Measurements from ENCODE around the gene LDLRAD3. TPM values are rescaled to one million over a fixed set of nuclear protein-coding genes. Genes with fewer than 3 reads are reported as not detected.

The LDLRAD3 gene
- total RNA-seq, 1 experiment from 2014 or later = 12.1 TPM

DNA sequence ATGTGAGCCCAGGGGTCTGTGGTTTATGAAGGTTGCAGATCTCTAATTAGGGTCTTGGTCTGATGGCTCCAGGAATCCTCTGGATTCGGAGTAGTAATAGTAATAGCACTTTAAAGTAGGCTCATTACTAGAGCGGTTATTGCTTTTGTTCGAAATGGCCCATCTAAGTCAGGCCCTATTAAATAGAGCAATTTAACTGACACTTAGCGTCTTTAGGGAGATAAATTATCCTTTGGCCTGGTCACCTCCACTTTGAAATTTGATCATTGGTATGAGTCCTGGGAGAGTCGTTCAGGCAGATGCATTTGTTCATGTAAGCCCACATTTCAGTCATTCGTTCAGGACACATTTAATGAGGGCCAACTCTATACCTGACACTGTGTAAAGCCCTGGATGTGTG is 54.8 kb downstream of the LDLRAD3 start:
- H3T11ph ChIP-seq (ENCODE audit: low read length) = no peak overlapping the region
- H3K27me3 ChIP-seq (ENCODE audit: insufficient read depth, low read length) = no peaks in the 10 kb centered on the region
- H3K56ac ChIP-seq (ENCODE audit: insufficient read length, low read depth, low read length) = no peak overlapping the region
- no peak overlapping the region for H4K8ac ChIP-seq (replicated peaks; ENCODE audit: insufficient read length, low read depth, low read length)
- no peak overlapping the region for H2AFZ ChIP-seq (ENCODE audit: low read length)
- H2BK120ac ChIP-seq (ENCODE audit: low read depth, low read length, poor library complexity, severe bottlenecking) = no peak overlapping the region
- no peak overlapping the region for H2AK5ac ChIP-seq (ENCODE audit: insufficient read length, low read length)
- no peaks in the 10 kb centered on the region for H3K9me3 ChIP-seq (ENCODE audit: control insufficient read depth, low read depth, low read length)
- H3K23ac ChIP-seq (ENCODE audit: insufficient read length, low read depth, low read length) = no peak overlapping the region
- H2BK15ac ChIP-seq (ENCODE audit: low read depth, low read length) = no peak overlapping the region
- no peaks in the 10 kb centered on the region for H3K23me2 ChIP-seq (ENCODE audit: insufficient read length, low read depth, low read length, poor library complexity, severe bottlenecking)
- no peak overlapping the region for H4K5ac ChIP-seq (ENCODE audit: insufficient read length, low read depth, low read length)
- no peak overlapping the region for H3K27ac ChIP-seq (ENCODE audit: insufficient read length, low read depth, low read length)
- H4K20me1 ChIP-seq (ENCODE audit: control insufficient read depth, insufficient read depth, insufficient read length) = no peaks in the 10 kb centered on the region
- H3K79me2 ChIP-seq (ENCODE audit: insufficient read depth, low read length) = no peaks in the 10 kb centered on the region
- H3K9ac ChIP-seq (ENCODE audit: extremely low read depth, insufficient read length, low read length) = no peak overlapping the region
- peaks cover 7 to 10% of the 10 kb centered on the region in 2 experiments for H3K9me3 Mint-ChIP-seq
- peaks cover 2 to 28% (median 13%) of the 10 kb centered on the region in 3 experiments for H3K36me3 Mint-ChIP-seq (ENCODE audit: insufficient read depth in 1 of 3, low read depth in 3 of 3)
- H3K14ac ChIP-seq (ENCODE audit: insufficient read depth, low read length) = no peak overlapping the region
- H4K91ac ChIP-seq (ENCODE audit: insufficient read length, low read depth, low read length) = no peak overlapping the region
- no peak for TF ChIP-seq CTCF (conservative IDR thresholded peaks at IDR 0.05)
- DNase-seq = no peak
- H3K4me1 ChIP-seq (ENCODE audit: insufficient read depth, low read length) = peaks cover 15% of the 10 kb centered on the region; the same call in 1 of the 2 replicates
- H2BK5ac ChIP-seq (ENCODE audit: insufficient read length, low read length) = no peak overlapping the region
- no peak overlapping the region for H3K4ac ChIP-seq (ENCODE audit: low read depth, low read length)
- H3K4me1 Mint-ChIP-seq = peaks cover 31 to 52% of the 10 kb centered on the region in 2 experiments
- peaks cover 3% of the 10 kb centered on the region for H3K79me1 ChIP-seq (ENCODE audit: insufficient read depth, low read depth, low read length, poor library complexity, severe bottlenecking)
- no CpG with 5 or more reads among the region's 6 CpGs for WGBS (ENCODE audit: extremely low coverage, insufficient read length, low lambda C conversion rate)
- H3K27ac Mint-ChIP-seq = peak overlapping the region; percentile 61 to 77 (median 69); a peak in 3 of 7 replicates
- no peak overlapping the region for H3K4me2 ChIP-seq (ENCODE audit: insufficient read depth, insufficient read length, low read length)
- no peak overlapping the region for H3K4me3 Mint-ChIP-seq
- no peak overlapping the region for H3K18ac ChIP-seq (ENCODE audit: insufficient read length, low read depth, low read length)
- no peak overlapping the region for H2BK12ac ChIP-seq (ENCODE audit: insufficient read length, low read depth, low read length)
- H3K27me3 Mint-ChIP-seq (ENCODE audit: low read depth) = 0 out of 2 replicates have a peak, but pooled peaks cover 2% of the 10 kb centered on the region
- no peak overlapping the region for H2BK20ac ChIP-seq (ENCODE audit: low read depth, low read length, poor library complexity, severe bottlenecking)
